Panc1 (cell line): Measurements from ENCODE around the gene BRINP3.

Experiments used
- CTCF ChIP-seq: fragments of 450-650 bp; IDR thresholded peaks from 2 replicates; pipeline ENCODE4 v1.5.1; 2017; ENCODE audit warnings: mild to moderate bottlenecking
- POLR2AphosphoS5 ChIP-seq: IDR thresholded peaks from 2 replicates; pipeline ENCODE4 v1.6.1; 2012; ENCODE audit warnings: mild to moderate bottlenecking, low read depth, low read length, moderate library complexity
- TCF7L2 ChIP-seq: IDR thresholded peaks from 2 replicates; pipeline ENCODE4 v1.6.1; 2011; ENCODE audit warnings: mild to moderate bottlenecking, low read depth, low read length, inconsistent platforms
- TF ChIP-seq, protein P1 (sequence below), 2 experiments: IDR thresholded peaks; 2 replicates each; pipeline ENCODE4 v1.6.1; 2011 to 2012; ENCODE audit warnings: low read depth in 2 of 2, control low read depth in 1 of 2, low read length in 1 of 2, mild to moderate bottlenecking in 1 of 2, moderate library complexity in 1 of 2; ENCODE audit not compliant: insufficient read depth in 1 of 2

DNA sequence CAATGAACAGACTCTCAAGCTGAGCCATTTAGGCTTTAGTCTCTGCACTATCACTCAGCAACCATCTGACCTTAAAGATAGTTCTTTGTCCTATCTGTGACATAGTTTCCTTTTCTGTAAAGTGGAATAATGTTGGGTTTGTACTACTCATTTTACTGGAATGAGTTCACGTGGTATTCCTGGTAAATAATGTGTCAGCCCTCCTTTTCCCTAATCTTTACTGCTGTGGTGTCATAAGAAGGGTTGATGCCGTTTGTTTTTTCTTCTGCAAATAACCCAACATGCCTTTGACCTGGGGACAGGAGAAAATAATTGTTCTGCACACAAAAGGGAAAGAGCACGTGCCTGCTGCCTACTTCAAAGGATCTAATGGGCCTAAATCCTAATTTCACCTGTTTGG lies 297.8 kb downstream of the BRINP3 start:
- no peak for TF ChIP-seq CTCF
- TF ChIP-seq POLR2AphosphoS5, result no peak
- TF ChIP-seq, protein P1, sequence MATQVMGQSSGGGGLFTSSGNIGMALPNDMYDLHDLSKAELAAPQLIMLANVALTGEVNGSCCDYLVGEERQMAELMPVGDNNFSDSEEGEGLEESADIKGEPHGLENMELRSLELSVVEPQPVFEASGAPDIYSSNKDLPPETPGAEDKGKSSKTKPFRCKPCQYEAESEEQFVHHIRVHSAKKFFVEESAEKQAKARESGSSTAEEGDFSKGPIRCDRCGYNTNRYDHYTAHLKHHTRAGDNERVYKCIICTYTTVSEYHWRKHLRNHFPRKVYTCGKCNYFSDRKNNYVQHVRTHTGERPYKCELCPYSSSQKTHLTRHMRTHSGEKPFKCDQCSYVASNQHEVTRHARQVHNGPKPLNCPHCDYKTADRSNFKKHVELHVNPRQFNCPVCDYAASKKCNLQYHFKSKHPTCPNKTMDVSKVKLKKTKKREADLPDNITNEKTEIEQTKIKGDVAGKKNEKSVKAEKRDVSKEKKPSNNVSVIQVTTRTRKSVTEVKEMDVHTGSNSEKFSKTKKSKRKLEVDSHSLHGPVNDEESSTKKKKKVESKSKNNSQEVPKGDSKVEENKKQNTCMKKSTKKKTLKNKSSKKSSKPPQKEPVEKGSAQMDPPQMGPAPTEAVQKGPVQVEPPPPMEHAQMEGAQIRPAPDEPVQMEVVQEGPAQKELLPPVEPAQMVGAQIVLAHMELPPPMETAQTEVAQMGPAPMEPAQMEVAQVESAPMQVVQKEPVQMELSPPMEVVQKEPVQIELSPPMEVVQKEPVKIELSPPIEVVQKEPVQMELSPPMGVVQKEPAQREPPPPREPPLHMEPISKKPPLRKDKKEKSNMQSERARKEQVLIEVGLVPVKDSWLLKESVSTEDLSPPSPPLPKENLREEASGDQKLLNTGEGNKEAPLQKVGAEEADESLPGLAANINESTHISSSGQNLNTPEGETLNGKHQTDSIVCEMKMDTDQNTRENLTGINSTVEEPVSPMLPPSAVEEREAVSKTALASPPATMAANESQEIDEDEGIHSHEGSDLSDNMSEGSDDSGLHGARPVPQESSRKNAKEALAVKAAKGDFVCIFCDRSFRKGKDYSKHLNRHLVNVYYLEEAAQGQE (IDR thresholded peaks at IDR 0.05; ENCODE audit: insufficient read depth in 1 of 2, low read depth in 2 of 2, low read length in 1 of 2), result no peak
- TF ChIP-seq TCF7L2, result no peak
